Measurements from ENCODE around the gene NAPEPLD.
"Not testable (repeated sequence)": the region's sequence is repeated elsewhere in the genome, so short reads cannot be mapped to it uniquely, and the experiment has no call there.

NAPEPLD gene

GRCh38 chr7:103148994-103149807 is at the start of gene NAPEPLD:
NAPEPLD (minus strand) TSS chr7:103149099; CDS start chr7:103128776, 20,323 bp downstream.
- TF ChIP-seq CTCF (IDR thresholded peaks at IDR 0.05; ENCODE audit: low read length, missing control alignments), result no peak
- DNase-seq (ENCODE audit: low read depth), result peak; percentile 92
- H3K4me3 ChIP-seq (replicated peaks; ENCODE audit: low read depth, low read length), result peak within 1 kb of the TSS; percentile 68

- H3K4me3 ChIP-seq (replicated peaks; ENCODE audit: low read depth, low read length); DNase-seq (ENCODE audit: low read depth): not testable (repeated sequence)
Measured at GRCh38 chr7:103198079-103198478, 49.2 kb upstream of the NAPEPLD start.

GRCh38 chr7:103195364-103195763 is 46.5 kb upstream of the NAPEPLD start:
- H3K4me3 ChIP-seq (replicated peaks; ENCODE audit: low read depth, low read length), result not testable (repeated sequence)
- DNase-seq (ENCODE audit: low read depth), result peak; percentile 1

GRCh38 chr7:103172415-103173146 is 23.7 kb upstream of the NAPEPLD start:
- not testable (repeated sequence) for DNase-seq (ENCODE audit: low read depth); H3K4me3 ChIP-seq (replicated peaks; ENCODE audit: low read depth, low read length)

GRCh38 chr7:103171695-103172414 is 23.0 kb upstream of the NAPEPLD start:
- not testable (repeated sequence) for DNase-seq (ENCODE audit: low read depth); H3K4me3 ChIP-seq (replicated peaks; ENCODE audit: low read depth, low read length)

GRCh38 chr7:103166921-103167544 is 18.1 kb upstream of the NAPEPLD start:
- not testable (repeated sequence) for H3K4me3 ChIP-seq (replicated peaks; ENCODE audit: low read depth, low read length); DNase-seq (ENCODE audit: low read depth)

- H3K4me3 ChIP-seq (replicated peaks; ENCODE audit: low read depth, low read length), result not testable (repeated sequence)
- DNase-seq (ENCODE audit: low read depth), result peak; percentile 28
Measured at GRCh38 chr7:103163087-103163825, 14.4 kb upstream of the NAPEPLD start.

GRCh38 chr7:103162641-103163040 is 13.7 kb upstream of the NAPEPLD start:
- DNase-seq (ENCODE audit: low read depth), result peak; percentile 67

GRCh38 chr7:103161998-103162616 is 13.2 kb upstream of the NAPEPLD start:
- DNase-seq (ENCODE audit: low read depth), result peak; percentile 72
- H3K4me3 ChIP-seq (replicated peaks; ENCODE audit: low read depth, low read length), result not testable (repeated sequence)

More at GRCh38 chr7:103162641-103163040, 13.7 kb upstream of the NAPEPLD start:
- not testable (repeated sequence) for H3K4me3 ChIP-seq (replicated peaks; ENCODE audit: low read depth, low read length)

- DNase-seq (ENCODE audit: low read depth); H3K4me3 ChIP-seq (replicated peaks; ENCODE audit: low read depth, low read length): not testable (repeated sequence)
Measured at GRCh38 chr7:103159072-103159471, 10.2 kb upstream of the NAPEPLD start.

GRCh38 chr7:103155331-103156024 is 6.6 kb upstream of the NAPEPLD start:
- H3K4me3 ChIP-seq (replicated peaks; ENCODE audit: low read depth, low read length); DNase-seq (ENCODE audit: low read depth): not testable (repeated sequence)

Measured in fibroblast of pulmonary artery (primary cell).